GM18499 (cell line): ENCODE data around the gene ALX3.
"Not testable (repeated sequence)": the region's sequence is repeated elsewhere in the genome, so short reads cannot be mapped to it uniquely, and the experiment has no call there.

ENCODE experiments used
- ATAC-seq: cut with Tn5 transposase; IDR thresholded peaks from one replicate; pipeline ENCODE4 v1.9.1; 2021; ENCODE audit warnings: moderate number of reproducible peaks; ENCODE audit not compliant: insufficient read depth, unreplicated experiment

Gene ALX3

DNA sequence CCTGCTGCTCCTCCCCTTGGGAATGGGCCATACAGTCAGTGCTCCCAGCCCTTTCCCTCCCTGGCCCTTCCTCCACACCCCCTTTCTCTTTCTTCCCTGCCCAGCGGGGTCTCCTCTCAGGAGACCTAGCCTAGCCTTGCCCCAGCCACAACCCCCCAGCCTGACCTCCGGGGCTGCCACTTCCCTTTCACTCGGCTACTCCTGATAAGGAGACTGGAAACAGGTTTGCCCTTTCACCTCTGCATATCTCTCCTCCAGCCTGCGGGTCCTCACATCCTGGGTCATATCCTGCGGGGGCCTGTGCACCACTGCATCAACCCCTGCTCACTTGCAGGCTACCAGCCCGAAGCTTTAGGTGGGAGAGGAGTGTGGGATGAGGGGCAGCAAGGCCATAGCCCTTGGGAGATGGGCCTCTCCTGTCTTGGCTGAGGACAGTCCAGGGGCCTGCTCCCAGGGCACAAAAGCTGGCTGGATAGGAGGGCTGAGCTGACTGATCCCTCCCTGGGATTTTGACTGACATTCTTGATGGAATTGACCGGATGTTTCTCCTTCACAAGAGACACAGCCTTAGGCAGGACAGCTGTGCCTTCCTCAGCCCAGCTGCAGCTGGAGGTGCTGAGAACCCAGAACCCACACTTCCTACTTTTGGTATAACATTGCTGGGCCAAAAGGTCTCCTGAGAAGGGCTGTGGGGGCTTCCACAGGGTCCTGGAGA is 19.2 kb upstream of the ALX3 start:
- ATAC-seq: no peak

DNA sequence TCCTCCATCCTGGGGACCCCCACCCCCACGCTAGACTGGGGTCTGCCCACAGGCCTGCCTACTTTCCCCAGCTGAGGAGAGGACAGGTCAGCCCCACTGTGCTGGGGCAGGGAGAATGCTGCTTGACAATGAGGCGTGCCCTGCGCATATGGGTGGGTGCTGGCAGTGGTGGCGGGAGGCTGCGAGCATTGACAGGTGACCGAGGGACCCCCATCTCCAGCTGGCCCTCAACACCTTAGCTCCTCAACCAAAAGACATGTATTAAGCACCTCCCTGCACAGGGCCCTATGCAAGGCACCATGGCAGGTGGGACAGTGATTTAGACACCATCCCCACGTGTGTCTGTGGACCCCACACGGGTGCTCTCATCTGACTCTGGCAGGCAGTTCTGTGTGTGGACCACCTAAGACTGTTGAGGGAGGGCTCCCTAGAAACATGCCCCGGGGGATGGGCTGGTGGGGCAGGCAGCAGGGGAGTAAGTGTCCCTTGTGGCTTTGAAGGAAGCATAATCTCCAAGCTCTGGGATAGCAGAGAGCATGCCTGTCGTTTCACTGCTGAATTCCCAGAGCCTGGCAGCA is 18.4 kb upstream of the ALX3 start:
- ATAC-seq: no peak

DNA sequence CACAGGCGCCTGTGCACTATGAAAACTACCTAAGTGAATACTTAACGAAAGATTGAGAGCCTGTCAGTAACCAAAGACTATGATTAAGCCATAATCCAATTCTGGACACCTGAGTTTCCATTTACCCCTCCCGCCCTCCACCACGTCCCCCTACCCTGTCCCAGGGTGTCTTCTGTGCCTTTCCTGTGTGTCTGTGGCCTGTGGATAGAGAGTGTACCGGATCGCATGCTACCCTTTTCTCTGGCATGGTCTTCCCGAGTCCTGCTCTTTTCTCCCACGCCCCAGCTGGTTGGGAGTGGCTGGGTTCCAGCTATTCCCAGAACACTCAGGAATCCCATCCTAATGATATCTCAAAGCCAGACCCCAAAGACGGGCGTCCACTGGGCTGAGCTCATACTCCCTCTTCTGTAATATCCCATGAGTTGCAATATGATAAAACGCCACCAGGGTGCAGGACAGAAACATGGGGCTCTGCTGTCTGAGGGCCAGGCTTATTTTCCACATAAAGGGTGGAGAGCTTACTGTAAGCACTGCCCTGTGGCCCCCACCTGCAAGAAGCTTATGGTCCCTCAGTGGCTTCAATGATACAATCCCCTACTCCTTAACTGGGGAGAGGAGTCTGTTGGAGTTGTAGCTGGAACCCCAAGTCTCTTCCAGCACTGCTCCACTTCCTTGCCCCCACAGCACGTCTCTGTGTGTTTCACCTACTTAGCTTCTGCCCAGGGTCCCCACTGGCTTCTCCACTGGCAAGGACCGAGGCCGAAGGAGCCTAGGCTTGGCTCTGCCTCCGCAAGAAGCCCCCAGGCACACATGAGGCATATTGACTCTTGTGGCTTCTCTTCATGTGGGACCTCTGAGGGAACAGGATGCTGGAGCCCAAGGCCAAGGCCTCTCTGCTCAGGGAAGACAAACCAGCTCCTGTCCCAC is 17.6 kb upstream of the ALX3 start:
- no peak for ATAC-seq

DNA sequence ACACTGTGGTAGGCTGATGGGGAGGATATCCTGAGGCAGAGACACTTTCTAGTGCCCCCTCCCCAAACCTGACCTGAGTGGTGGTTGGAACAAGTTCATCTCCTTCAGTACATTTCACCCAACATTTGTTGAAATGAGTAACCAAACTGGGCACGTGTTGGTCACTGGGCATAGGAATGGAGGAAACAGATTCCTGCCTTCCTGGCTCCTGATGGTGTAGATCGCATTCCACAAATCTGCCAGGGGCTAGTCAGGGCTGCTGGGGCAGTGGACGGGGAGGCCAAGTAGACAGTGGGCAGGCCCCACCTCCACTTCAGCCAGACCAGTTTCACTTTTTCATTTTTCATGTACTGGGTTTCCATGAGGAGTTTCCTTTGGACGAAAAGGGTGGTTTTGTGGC is 16.5 kb upstream of the ALX3 start:
- no peak for ATAC-seq

DNA sequence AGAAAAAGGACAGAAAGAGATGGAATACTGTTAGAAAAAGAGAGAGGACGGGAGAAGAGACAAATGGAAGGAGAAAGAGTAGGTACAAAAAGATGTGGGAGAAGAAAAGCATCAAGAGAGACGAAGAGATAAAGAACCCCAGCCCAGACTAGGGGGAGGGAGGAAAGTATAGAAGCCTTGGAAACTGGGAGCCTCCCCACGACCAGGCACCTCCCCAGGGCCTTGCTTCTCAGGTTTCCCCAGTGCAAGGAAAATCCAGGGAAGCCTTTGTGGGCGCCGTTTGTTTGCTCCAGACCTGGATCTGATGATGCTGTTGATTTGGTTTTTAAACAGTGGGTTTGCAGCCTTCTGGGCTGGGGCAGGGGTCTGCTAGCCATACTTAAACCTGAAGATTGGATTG is 15.2 kb upstream of the ALX3 start:
- no peak for ATAC-seq

DNA sequence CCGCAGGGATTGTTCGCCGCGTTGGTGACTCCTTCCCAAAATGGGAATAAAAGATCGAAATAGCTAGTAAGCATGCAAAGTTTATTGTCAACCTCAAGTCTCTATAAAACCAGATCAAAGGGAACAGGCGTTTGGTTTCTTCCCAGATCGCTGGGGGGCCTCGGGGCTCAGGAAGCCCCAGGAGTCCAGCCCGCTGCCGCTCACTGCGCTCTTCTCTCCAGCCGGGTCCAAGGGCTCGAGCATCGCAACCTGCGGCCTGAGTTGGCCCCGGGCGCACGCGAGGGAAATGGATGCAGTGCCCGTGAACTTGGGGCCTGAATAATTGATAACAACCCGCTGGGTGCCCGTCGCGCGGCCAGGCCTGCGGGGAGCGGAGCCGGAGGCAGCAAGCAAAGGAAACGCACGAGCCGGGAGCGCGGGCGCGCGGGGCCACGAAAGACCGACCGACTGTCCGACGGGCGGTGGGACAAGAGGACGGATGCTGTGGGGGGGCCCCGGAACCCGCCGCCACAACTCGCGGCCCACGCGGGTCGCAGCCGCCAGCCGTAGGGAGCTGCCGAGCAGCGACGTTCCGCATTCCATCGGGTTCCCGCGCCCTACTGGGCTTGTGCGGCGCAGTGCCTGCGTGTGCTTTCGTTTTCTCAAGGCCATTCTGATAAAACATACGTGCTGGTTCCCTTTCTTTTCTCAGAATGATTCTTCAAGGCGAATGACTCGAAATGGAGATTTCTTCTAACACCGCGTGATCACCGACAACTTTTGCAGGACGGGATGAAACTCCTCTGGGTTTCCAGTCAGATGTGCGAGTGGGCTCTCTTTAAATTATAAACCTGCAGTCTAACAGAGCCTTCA is 14.0 kb upstream of the ALX3 start:
- no peak for ATAC-seq

DNA sequence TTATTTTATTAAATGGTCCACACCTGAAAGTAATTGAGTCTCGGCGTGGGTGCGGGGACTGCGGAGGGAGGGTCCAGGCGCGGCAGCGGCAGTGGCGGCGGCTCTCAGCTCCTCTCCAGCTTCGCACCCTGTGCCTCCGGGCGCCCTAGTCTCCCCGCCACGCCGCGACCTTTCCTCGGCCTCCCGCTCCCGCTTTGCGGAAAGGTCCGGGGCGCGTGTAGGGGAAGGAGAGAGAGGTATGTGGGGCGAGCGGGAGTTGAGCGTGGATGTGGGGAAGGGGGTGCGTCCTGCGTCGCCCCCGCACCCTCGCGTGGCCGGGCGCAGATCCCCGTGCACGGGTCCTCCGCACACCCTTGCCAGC is 13.4 kb upstream of the ALX3 start:
- no peak for ATAC-seq

DNA sequence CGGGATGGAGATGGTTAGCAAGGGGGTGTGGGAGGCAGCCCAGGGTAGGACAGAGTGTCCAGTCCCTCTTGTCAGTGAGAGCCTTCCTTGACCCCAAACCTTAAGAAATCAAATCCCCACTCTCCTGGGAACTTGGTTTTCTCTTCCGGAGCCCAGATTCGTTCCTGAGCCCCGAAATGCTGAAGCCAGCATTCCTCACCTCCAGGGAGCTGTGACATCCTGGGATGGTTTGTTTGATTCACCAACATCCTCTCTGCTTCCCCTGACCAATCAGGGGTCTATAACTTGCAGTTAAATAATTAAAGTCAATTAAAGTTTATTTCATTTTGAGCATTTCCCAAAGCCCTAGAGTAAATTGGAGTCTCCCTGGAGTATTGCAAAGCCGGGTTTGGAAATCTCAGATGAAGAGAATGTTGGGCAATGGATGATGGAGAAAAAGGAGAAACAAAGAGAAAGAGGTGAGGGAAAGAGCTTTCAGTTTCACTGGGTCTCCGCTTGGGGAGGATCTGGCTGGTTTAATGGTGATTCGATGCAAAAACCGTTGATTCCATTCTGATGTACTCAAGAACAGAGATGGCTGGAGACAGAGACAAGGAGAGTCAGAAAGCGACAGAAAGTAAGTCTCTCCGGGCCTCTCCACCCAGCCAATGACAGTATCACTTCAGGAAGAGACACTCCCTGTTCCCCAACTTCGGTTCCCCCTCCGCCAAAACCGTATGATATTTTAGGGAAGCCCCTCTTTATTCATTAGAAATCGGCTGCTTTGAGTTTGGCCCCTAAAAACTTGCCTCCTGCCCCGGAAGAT is 12.8 kb upstream of the ALX3 start:
- ATAC-seq: no peak

DNA sequence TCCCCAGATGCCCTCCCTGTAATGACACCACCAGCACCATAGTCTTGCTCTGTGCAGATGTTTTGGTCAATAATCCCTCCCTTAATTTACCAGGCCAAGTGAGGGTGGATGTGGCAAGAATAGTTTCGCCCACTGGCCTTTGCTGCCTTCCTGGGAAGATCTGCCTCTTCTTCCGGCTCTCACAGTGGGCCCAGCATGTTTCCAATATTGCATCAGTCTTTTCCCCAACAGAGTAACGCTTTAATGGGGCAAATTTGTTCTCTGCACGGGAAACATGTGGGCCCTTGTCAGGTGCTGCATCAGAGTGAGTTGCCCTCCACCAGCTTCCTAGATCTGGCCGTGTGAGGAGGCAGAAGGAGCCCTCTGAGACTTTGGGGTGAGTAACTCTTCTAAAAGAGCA is 12.0 kb upstream of the ALX3 start:
- no peak for ATAC-seq

DNA sequence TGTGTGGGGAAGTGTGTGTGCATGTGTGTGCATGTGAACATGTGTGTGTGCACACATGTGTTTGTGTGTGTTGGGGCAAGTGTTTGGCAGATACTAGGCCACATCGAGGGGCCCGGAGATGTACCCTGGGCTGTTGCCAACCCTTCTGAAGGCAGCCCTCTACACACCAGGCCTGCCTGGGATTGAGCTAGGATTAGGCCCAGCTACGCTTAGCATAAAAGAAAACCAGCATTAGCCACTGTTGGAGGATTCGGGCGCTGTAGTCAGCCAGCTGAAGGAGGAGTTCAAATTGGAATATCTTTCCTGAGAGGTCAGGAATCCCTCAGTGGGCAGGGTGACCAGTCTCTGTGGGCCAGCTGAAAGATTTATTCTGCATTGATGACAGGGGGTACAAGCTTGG is 10.6 kb upstream of the ALX3 start:
- ATAC-seq: no peak

DNA sequence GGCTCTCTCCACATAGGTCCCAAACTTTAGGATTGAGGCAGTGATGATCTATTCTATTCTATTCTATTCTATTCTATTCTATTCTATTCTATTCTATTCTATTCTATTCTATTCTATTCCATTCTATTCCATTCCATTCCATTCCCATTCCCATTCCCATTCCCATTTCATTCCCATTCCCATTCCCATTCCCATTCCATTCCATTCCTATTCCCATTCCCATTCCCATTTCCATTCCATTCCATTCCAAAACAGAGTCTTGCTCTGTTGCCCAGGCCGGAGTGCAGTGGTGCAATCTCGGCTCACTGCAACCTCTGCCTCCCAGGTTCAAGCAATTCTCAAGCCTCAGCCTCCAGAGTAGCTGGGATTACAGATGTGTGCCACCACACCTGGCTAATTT is 9.5 kb upstream of the ALX3 start:
- not testable (repeated sequence) for ATAC-seq

DNA sequence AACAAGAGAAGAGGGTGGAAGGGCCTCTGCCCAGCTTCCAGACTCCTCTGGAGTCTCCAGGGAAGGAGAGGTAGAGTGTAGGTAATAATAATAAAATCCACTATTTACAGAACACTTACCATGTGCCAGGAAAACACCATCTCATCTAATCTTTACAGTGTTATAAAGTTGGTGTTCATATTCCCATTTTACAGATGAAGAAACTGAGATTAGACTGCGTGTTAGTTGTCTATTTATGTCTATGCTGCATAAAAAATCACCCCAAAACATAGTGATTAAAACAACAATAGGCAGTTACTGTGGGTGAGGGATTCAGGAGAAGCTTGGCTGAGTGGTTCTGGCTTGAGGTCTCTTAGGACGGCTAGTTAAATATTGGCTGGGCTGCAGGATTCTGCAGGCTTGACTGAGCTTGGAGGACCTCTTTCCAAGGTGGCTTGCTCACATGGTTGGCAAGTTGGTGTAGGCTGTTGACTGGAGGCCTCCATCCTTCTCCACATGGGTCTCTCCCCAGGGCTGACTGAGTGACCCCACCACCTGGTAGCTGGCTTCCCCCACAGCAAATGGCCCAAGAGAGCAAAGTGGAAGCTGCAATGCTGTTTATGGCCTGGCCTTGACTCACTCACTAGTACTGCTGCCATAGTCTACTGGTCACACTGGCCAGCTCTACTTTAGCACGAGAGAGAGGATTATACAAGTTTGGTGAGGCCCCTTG is 6.5 kb upstream of the ALX3 start:
- ATAC-seq: no peak

DNA sequence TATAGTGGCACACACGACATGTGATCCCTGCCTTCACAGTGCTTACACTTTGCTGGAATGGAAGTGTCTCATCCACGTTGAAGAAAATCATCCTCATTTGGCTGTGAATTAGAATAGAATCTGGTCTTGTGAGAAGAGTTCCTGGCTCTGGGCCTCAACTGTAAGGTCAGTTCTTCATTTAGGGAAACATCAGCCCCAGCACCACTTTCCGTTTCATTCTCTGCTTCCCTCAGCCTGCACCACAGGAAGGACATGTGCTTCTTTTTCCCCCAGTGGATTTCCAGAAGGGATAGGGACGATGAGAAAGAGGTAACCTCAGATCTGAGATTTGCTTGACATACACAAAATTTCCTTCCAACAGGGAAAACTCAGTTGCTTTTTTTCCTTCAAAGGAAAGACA is 3.7 kb upstream of the ALX3 start:
- ATAC-seq: no peak

DNA sequence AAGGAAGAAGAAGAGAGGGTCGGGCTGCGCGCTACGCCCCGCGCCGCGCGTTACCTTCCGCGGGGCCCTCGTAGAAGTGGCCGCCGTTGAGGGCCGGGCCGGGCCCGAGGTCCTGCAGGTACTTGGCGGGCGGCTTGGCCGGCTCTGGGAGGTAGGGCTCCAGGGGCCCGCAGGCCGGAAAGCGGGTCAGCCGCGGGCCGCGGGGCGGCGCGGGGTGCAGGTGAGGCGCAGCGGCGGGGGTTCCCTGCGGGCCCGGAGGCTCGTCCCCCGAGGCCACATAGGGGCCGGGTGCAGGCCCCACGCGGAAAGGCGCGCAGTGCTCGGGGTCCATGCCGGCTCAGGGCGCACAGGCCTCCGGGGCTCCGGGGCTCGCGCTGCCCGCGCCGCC is 196 bp downstream of the ALX3 start:
- ATAC-seq: no peak

DNA sequence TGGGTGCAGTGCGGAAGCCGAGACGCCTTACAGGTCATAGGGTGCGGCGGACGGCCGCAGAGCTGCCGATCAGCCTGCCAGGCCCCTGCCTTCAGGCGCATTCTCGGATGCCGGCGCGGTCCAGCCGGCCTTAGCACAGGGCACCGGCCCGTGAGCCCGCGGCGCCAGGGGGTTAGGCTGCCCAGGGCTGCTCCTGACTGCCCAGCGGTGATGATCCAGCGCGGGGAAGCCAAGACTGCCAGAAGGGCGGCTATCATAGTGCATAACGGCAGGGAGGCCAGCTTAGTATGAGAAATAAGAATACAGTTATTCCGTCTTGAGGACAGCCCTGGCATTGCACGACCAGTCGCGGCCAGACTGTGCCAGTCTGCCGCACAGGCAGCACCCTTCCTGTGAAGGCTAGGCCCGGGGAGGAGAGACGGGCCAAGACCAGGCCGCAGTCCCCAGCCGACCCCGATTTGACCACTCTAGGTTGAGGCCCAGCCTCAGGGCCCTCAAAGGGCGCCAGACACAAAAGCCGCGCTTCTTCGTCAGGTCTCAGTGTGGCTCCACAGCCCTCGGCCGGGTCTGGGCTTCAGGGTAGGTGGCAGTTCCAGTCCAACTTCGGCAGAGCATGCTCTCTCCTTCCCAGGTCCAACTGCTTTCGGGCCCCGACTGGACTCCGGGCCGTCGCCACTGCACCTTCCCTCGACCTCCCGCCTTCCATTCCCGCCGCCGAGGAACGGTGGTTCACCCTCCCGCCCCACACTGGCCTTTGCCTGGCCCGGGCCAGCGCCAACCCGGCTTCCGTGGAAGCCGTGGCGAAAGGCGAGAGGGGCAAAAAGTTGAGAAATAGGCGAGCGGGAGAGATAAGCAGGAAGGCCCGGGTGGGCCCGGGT is 829 bp downstream of the ALX3 start:
- ATAC-seq: no peak

DNA sequence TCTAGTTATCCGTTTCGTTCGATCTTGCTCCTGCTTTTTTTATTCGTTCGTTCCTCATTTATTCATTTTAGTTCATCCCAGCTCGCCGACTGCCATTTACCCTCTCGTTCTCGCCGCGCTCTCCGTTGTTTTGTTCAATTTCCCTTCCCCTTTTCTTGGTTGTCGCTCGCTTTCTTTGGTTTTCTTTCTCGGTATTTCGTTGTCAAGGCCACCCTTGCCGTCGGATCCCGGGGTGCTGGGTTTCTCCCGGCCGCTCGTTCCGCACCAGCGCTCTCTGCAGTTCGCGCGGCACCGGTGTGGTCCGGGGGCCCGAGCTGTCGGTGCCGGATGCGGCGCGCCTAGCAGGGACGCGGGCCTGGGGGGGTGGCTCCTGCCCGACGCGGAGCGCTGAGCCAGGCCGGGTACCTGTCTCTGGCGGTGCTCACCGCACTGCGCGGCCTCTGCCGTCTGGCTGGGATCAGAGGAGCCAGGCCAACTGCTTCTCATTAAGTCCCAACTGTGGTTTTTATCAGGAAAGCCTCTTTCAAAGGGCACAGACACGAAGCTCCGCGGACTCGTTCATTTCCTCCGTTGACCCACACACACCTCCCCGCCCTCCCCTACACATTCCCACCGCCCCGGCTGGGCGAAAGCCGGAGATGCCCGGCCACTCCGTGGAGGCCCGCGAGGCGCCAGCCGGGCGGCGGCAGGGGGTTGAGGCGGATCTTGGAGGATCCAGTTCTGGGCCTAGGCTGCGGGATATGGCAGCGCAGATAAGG is 1.6 kb downstream of the ALX3 start:
- no peak for ATAC-seq

DNA sequence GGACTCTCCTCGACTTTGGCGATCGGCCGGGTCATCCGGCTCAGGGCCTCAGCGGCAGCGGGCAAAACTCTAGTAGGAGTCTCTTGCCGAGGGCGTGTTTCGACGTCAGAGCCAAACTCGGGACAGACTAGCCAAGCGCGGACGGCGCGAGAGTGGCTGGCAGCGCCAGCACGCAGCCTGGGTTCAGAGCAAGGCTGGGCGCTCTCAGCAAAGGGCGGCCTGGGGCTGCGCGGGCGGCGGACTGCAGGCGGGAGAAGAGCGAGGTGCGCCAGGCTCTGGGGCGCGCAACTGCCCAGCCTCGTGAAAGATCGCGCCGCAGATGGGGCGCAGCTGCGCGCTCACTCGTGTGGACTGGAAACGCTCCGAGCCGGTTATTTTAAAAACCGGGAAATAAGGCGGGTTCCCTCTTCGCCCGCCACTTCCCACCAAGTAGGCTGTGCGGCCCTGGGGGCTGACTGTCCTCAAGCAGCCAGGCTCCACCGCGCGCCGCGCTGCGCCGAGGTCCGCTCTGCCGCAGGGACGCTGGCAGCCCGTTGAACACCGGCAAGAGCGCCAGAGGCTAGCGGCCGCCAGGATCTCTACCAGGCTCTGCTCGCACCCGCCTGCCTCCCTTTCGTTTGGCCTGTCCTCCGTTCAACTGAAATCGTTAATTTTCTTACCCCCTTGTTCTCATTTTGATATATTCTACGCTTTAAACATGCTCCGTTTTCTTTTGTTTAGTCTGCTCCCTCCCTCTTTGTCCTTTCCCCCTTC is 2.4 kb downstream of the ALX3 start:
- no peak for ATAC-seq
